ENCODE results near the gene TRERF1. TPM values are rescaled to one million over a fixed set of nuclear protein-coding genes. Genes with fewer than 3 reads are reported as not detected.
"Not testable (repeated sequence)": the region's sequence is repeated elsewhere in the genome, so short reads cannot be mapped to it uniquely, and the experiment has no call there.

The TRERF1 gene
- total RNA-seq, 6 donors from 2014 or later, result 2.0 to 7.3 (median 5.4) TPM

DNA sequence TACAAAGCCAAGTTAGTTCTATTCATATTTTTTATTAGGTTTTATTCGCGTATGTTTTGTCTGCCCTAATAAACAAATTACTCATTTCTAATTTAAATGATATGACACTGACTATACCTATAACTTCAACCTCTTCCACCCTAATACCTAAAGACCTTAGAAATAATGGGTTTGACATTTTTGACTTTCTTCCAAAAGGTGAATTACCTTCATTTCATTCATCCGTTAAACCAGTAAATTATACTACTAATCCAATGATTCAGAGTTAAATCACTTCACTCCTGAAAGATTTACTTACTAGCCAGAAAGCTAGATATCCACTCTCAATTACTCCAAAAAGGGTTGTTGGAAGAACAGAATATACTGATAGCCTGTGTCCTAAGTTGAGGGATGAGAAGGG lies 239.3 kb downstream of the TRERF1 start:
- H3K27me3 ChIP-seq, result no peaks in the 10 kb centered on the region
- 61 to 80% methylated on average over 3 of the region's 3 CpGs for WGBS, 2 donors
- no peak for DNase-seq
- H3K27ac ChIP-seq, result no peak overlapping the region
- no peak for ATAC-seq (ENCODE audit: low FRiP score in 2 of 2)
- H3K4me1 ChIP-seq, result peaks cover 8 to 16% (median 13%) of the 10 kb centered on the region in 4 donors
- TF ChIP-seq POLR2AphosphoS5 (IDR thresholded peaks at IDR 0.05) (no peak), EP300 (IDR thresholded peaks at IDR 0.05) (no peak), POLR2A (IDR thresholded peaks at IDR 0.05) (no peak)
- TF ChIP-seq, protein P1, sequence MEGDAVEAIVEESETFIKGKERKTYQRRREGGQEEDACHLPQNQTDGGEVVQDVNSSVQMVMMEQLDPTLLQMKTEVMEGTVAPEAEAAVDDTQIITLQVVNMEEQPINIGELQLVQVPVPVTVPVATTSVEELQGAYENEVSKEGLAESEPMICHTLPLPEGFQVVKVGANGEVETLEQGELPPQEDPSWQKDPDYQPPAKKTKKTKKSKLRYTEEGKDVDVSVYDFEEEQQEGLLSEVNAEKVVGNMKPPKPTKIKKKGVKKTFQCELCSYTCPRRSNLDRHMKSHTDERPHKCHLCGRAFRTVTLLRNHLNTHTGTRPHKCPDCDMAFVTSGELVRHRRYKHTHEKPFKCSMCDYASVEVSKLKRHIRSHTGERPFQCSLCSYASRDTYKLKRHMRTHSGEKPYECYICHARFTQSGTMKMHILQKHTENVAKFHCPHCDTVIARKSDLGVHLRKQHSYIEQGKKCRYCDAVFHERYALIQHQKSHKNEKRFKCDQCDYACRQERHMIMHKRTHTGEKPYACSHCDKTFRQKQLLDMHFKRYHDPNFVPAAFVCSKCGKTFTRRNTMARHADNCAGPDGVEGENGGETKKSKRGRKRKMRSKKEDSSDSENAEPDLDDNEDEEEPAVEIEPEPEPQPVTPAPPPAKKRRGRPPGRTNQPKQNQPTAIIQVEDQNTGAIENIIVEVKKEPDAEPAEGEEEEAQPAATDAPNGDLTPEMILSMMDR (IDR thresholded peaks at IDR 0.05), result no peak
- no peak overlapping the region for H3K4me3 ChIP-seq
- peaks cover 26 to 64% (median 55%) of the 10 kb centered on the region in 4 donors for H3K36me3 ChIP-seq
- H3K9me3 ChIP-seq, result no peaks in the 10 kb centered on the region

DNA sequence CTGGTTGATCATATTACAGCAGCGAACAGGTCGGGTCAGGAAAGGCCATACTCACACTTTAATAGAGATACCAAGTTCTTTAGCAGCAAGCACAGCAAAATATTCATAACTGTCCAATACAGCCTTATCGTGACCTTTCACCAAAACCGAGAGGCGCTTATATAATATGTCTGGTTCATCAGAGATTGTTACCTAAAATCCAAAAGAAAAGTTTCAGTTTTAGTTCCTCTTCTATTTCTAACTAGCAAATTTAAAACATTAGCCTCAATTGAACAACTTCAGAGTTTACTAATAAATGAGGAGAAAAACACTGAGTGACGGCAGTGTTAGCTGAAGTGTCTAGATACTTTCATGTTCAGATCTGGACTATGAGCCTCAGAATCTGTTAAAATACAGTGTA lies 240.0 kb downstream of the TRERF1 start:
- Histone ChIP-seq H3K27ac (no peak overlapping the region), H3K9me3 (no peaks in the 10 kb centered on the region), H3K36me3 (peaks cover 26 to 70% (median 55%) of the 10 kb centered on the region in 4 donors), H3K27me3 (no peaks in the 10 kb centered on the region), H3K4me1 (peaks cover 4 to 11% (median 8%) of the 10 kb centered on the region in 4 donors), H3K4me3 (no peak overlapping the region)
- WGBS, 2 donors, result 87 to 98% methylated on average over 6 of the region's 6 CpGs
- TF ChIP-seq EP300 (IDR thresholded peaks at IDR 0.05) (no peak), POLR2AphosphoS5 (IDR thresholded peaks at IDR 0.05) (no peak), POLR2A (IDR thresholded peaks at IDR 0.05) (no peak)
- TF ChIP-seq, protein P1 (IDR thresholded peaks at IDR 0.05), result no peak
- ATAC-seq (ENCODE audit: low FRiP score in 2 of 2) (no peak), DNase-seq (no peak)

DNA sequence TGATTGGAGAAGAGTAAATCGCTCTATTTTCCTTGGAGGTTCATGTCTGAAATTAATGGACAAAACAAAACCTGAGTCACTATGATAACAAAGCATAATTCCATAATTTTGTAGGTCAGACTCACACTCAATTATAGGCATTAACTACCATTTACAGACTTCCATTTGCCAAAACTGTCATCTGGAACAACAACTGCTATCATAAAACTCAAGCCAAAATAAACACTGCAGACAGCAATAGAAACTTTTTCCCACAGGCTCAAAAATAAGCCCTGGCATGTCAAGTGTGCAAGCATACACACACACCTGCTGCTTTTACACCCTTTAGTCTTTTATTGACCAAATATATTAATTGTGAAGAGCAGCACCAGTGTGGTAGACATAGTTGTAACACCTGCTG lies 241.2 kb downstream of the TRERF1 start:
- WGBS, 2 donors, result 58 to 100% methylated on average over 1 of the region's 1 CpG

DNA sequence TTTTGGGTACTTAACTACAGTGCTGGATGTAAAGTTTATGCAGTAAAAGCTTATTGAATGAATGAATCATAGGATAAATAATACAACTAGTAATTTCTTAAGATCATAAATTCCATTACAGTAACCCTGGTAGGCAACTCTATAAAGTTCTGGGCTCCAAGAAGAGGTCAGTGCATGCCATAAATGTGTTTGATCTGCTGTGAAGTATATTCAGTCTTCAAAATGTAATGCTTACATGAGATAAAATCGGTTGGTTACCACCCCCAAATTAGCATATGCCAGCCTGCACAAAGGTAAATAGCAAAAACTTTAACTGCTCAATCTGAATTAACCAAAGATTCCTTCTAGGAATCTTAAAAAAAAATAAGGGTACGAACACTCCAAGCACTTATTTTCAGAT lies 244.2 kb downstream of the TRERF1 start:
- H3K27ac ChIP-seq; H3K4me1 ChIP-seq; H3K27me3 ChIP-seq; ATAC-seq (ENCODE audit: low FRiP score in 2 of 2); DNase-seq; H3K4me3 ChIP-seq; H3K9me3 ChIP-seq: not testable (repeated sequence)
- WGBS, 2 donors, result 81 to 84% methylated on average over 2 of the region's 2 CpGs
- H3K36me3 ChIP-seq, result peaks cover 22 to 90% (median 57%) of the 10 kb centered on the region in 4 donors

More for the DNA sequence above, 241.2 kb downstream of the TRERF1 start:
- no peak for DNase-seq
- Histone ChIP-seq H3K9me3 (no peaks in the 10 kb centered on the region), H3K4me1 (peaks cover 0 to 6% (median 3%) of the 10 kb centered on the region in 4 donors), H3K4me3 (no peak overlapping the region), H3K27ac (no peak overlapping the region), H3K36me3 (peaks cover 29 to 81% (median 64%) of the 10 kb centered on the region in 4 donors), H3K27me3 (no peaks in the 10 kb centered on the region)
- no peak for ATAC-seq (ENCODE audit: low FRiP score in 2 of 2)
- TF ChIP-seq, protein P1 (IDR thresholded peaks at IDR 0.05), result no peak
- TF ChIP-seq POLR2AphosphoS5 (IDR thresholded peaks at IDR 0.05) (no peak), POLR2A (IDR thresholded peaks at IDR 0.05) (no peak), EP300 (IDR thresholded peaks at IDR 0.05) (no peak)

DNA sequence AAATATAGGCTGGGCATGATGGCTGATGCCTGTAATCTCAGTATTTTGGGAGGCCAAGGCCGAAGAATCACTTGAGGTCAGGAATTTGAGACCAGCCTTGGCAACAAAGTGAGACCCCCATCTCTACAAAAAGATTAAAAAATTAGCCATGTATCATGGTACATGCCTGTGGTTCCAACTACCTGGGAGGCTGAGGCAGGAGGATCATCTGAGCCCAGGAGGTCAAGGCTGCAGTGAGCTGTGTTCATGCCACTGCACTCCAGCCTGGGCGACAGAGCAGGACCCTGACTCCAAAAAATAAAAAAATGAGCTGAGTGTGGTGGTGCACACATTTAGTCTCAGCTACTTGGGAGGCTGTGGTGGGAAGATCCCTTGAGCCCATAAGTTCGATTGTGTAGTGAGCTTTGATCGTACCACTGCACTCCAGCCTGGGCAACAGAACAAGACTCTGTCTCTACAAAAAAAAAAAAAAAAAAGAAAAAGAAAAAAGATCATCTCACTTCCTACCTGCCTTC lies 246.9 kb downstream of the TRERF1 start:
- Histone ChIP-seq H3K4me3 (no peak overlapping the region), H3K27ac (no peak overlapping the region), H3K27me3 (no peaks in the 10 kb centered on the region), H3K9me3 (no peaks in the 10 kb centered on the region), H3K4me1 (peaks cover 0 to 8% (median 6%) of the 10 kb centered on the region in 4 donors), H3K36me3 (peaks cover 18 to 66% (median 37%) of the 10 kb centered on the region in 4 donors)
- 96 to 97% methylated on average over 4 of the region's 4 CpGs for WGBS, 2 donors
- DNase-seq (no peak), ATAC-seq (ENCODE audit: low FRiP score in 2 of 2) (no peak)
- TF ChIP-seq, protein P1 (IDR thresholded peaks at IDR 0.05), result no peak
- TF ChIP-seq POLR2A (IDR thresholded peaks at IDR 0.05), result no peak
- TF ChIP-seq EP300 (IDR thresholded peaks at IDR 0.05), result no peak
- no peak for TF ChIP-seq POLR2AphosphoS5 (IDR thresholded peaks at IDR 0.05)

All from upper lobe of left lung (tissue), 6 donors.